ENCODE results near the gene SLC25A43.

DNA sequence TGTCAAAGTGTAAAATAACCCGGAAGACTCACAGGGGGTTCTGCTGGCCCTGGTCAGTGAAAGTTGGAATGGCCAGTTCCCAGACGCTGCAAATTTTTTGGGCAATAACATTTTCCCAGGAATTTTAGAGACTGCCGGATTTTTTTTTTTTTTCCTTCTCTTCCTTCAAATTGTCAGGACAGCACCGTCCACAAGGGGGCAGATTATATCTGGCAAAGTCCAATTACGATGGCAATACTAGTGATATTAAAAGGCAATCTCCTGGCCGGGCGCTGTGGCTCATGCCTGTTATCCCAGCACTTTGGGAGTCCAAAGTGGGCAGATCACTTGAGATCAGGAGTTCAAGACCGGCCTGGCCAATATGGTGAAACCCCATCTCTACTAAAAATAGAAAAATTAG lies 89.6 kb downstream of the SLC25A43 start:
- TF ChIP-seq FOS (IDR thresholded peaks at IDR 0.05; ENCODE audit: low read depth, low read length) (no peak), RAD21 (IDR thresholded peaks at IDR 0.05; ENCODE audit: low read length) (peak; percentile 65), POLR2A (IDR thresholded peaks at IDR 0.05; ENCODE audit: low read depth, low read length) (no peak), CEBPB (IDR thresholded peaks at IDR 0.05; ENCODE audit: low read depth, low read length) (no peak), CTCF (conservative IDR thresholded peaks at IDR 0.05; ENCODE audit: low read depth, low read length) (peak; percentile 67), MAFK (IDR thresholded peaks at IDR 0.05; ENCODE audit: low read depth, low read length) (no peak), SMC3 (IDR thresholded peaks at IDR 0.05; ENCODE audit: low read depth, low read length) (peak; percentile 79)
- TF ChIP-seq, protein P1, sequence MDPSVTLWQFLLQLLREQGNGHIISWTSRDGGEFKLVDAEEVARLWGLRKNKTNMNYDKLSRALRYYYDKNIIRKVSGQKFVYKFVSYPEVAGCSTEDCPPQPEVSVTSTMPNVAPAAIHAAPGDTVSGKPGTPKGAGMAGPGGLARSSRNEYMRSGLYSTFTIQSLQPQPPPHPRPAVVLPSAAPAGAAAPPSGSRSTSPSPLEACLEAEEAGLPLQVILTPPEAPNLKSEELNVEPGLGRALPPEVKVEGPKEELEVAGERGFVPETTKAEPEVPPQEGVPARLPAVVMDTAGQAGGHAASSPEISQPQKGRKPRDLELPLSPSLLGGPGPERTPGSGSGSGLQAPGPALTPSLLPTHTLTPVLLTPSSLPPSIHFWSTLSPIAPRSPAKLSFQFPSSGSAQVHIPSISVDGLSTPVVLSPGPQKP (IDR thresholded peaks at IDR 0.05; ENCODE audit: borderline replicate concordance, low read depth, low read length), result no peak
